Stimulated activated CD8-positive, alpha-beta memory T cell treated with anti-CD3 and anti-CD28 coated beads, Interleukin-12 subunit alpha, Interleukin-12 subunit beta, amount 100 ng/mL, for 24 hours (primary cell): Measurements from ENCODE around the gene KDF1.
A peak's percentile ranks its signal among the peaks of the same experiment; 100 is the strongest.

Experiments used
- DNase-seq: peaks from one replicate; pipeline ENCODE4 v3.0.0-alpha.2; 2020; ENCODE audit errors: extremely low read depth

KDF1 gene

GRCh38 chr1:26915204-26915842 lies 44.9 kb downstream of the KDF1 start:
- DNase-seq = no peak

DNA sequence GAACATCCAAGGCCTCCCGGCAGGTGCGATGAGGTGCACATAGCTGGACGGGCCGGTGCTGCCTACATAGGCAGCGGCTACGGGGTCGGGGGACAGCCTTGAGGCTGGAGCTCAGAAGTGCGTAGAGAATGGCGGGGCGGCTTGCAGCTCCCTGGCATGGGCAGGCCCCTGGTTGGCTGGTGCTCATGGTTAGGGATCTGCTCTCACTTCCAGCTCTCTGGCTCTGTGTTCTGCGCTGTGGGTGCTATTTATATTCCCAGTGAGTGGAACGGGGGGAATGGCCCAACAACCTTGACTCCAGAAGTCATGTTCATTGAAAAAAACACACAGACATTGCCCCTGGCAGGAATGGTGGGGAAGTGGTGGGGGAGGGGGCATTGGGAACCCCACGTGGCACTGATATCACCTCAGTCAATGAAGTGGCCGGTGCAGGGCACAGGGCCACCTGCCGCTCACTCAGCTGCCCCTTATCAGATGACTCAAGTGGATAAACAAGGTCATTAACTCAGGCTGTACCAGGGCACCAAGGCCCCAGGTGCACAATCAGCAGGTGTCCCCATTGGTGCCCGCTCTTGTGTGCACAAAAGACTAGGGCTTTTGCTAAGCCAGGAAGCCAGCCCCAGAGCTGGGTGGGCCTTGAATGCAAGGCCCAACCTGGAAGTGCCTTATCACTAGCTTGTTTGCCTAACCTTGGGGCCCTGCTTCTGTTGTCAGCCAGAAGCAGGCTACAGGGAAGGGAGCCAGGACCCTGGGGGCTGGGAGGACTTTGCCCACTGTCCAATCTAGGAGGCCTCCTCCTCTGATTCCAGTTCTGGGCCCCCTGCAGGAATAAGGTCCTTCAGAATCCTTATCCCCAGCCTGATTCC lies 46.3 kb downstream of the KDF1 start, which contains the start of gene NR0B2:
Gene NR0B2, minus strand, starts transcription at position 222 of the 866 bp plus-strand sequence. Its CDS starts 35 bp downstream, at position 187.
- DNase-seq = no peak

GRCh38 chr1:26913389-26913753 lies 46.9 kb downstream of the KDF1 start:
- no peak for DNase-seq

- DNase-seq = no peak
Observed at GRCh38 chr1:26912147-26912490, 48.1 kb downstream of the KDF1 start.

DNA sequence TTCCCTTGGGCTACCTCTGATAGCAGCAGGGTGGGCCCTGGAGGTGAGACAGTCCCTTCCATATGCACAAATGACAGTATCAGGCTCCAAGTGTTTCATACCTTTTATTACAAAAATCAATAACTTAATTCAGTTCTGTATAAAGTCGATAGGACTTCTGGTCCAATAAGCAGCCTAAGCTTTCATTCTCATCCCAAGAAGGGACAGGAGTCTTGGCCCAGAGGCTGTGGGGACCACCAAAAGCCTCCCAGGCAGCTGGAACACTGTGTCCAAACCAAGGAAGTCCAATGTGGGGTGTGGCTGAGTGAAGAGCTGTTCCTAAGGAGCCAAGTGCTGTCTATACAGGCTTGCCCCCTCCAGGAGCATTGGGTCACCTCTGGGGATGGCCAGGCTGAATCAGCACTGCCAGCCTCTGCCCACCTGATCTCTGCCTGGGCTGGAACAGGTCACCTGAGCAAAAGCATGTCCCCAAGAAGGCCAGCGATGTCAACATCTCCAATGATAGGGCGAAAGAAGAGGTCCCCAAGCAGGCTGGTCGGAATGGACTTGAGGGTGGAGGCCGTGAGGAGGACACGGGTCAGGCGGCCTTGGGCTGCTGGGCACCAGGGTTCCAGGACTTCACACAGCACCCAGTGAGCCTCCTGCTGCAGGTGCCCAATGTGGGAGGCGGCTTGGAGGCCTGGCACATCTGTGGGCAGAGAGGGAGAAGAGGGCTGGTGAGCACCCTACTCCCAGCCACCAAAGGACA lies 48.7 kb downstream of the KDF1 start:
- no peak for DNase-seq

GRCh38 chr1:26910343-26911160 lies 49.7 kb downstream of the KDF1 start:
- DNase-seq = no peak

DNA sequence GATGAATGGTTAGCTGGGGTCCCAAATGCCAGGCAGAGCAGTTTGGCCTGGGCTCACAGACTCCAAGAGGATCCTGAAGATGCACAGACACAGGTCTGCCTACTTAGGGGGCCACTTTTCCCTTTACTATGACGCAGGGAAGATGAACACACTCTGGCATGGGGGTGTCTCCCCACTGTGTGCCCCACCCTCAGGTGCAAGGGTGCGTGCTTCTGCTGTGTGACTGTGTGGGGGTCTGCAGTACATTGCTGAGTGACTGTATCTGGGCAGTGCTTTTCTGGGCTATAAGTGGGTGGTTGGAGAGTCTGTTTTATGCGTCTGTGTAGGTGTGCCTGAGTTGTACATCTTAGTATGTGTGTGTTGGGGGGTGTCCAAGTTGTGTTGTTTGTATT lies 50.3 kb downstream of the KDF1 start:
- DNase-seq = no peak

- DNase-seq = no peak
Observed at GRCh38 chr1:26907071-26907917, 53.0 kb downstream of the KDF1 start.

DNA sequence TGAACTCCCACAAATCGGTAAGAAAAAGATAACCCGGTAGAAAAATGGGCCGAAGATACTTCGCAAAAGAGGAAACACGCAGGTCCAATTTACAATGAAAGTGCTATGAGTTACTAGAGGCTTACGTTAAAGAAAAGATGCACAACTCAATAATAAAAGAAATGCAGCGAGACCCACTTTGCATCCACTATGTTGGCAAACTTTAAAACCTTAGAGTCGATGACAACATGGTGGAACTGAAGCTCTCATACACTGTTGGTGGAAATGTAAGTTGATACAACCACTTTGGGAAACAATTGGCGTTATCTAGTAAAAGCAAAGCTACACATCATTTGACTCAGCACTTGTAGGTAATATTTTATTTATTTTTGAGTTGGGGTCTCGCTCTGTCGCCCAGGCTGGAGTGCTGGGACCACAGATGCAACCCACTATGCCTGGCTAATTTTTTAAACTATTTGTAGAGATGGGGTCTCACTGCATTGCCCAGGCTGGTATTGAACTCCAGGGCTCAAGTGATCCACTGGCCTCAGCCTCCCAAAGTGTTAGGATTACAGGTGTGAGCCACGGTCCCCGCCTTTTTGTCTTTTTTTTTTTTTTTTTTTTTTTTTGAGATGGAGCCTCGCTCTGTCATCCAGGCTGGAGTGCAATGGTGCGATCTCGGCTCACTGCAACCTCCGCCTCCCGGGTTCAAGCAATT lies 59.3 kb downstream of the KDF1 start:
- no peak for DNase-seq

GRCh38 chr1:26900001-26900814 lies 60.1 kb downstream of the KDF1 start, which contains the start of gene GPATCH3:
GPATCH3 (minus strand) TSS chr1:26900467; CDS start chr1:26900442, 25 bp downstream.
- peak; percentile 61 for DNase-seq
